Measurements from ENCODE around the gene CTIF. TPM values are rescaled to one million over a fixed set of nuclear protein-coding genes. Genes with fewer than 3 reads are reported as not detected.

CTIF gene
- total and polyA plus RNA-seq, 2 experiments from 2014 or later: 8.6 to 14.4 TPM

GRCh38 chr18:48846423-48846932 lies 307.6 kb downstream of the CTIF start:
- H3K4me1 ChIP-seq (ENCODE audit: insufficient read depth): peaks cover 14% of the 10 kb centered on the region
- Mint-ChIP-seq H3K27ac (no peak overlapping the region), H3K36me3 (ENCODE audit: low read depth) (peaks cover 3% of the 10 kb centered on the region; the same call in 2 of the 3 replicates)

More at GRCh38 chr18:48846423-48846932, 307.6 kb downstream of the CTIF start:
- Histone ChIP-seq H2AFZ (no peak overlapping the region), H3K4me2 (no peak overlapping the region), H3K9me2 (ENCODE audit: insufficient read depth) (peaks cover 9% of the 10 kb centered on the region), H3F3A (replicated peaks; ENCODE audit: low read depth) (no peaks in the 10 kb centered on the region), H3K27ac (ENCODE audit: low read depth) (no peak overlapping the region), H3K79me2 (replicated peaks; ENCODE audit: insufficient read depth) (no peaks in the 10 kb centered on the region), H3K36me3 (ENCODE audit: insufficient read depth) (no peaks in the 10 kb centered on the region), H3K4me3 (no peak overlapping the region), H4K20me1 (replicated peaks; ENCODE audit: insufficient read depth) (no peaks in the 10 kb centered on the region), H3K27me3 (ENCODE audit: insufficient read depth) (no peaks in the 10 kb centered on the region)
- DNase-seq (ENCODE audit: low spot score) (no peak), ATAC-seq (no peak)
- Mint-ChIP-seq H3K4me1 (peaks cover 40% of the 10 kb centered on the region), H3K9me3 (no peaks in the 10 kb centered on the region), H3K4me3 (no peak overlapping the region), H3K27me3 (ENCODE audit: insufficient read depth, low read depth, poor library complexity) (peaks cover 10% of the 10 kb centered on the region)
- no peak for TF ChIP-seq STAT1 (IDR thresholded peaks at IDR 0.05; ENCODE audit: unreplicated experiment)
- no peak for TF ChIP-seq JUNB (IDR thresholded peaks at IDR 0.05; ENCODE audit: unreplicated experiment)
- no peak for TF ChIP-seq ZNF331 (CRISPR knock-in tag; IDR thresholded peaks at IDR 0.05; ENCODE audit: low read depth)
- no peak for TF ChIP-seq CREB1 (CRISPR knock-in tag; IDR thresholded peaks at IDR 0.05; ENCODE audit: low read depth)
- TF ChIP-seq, protein P1, sequence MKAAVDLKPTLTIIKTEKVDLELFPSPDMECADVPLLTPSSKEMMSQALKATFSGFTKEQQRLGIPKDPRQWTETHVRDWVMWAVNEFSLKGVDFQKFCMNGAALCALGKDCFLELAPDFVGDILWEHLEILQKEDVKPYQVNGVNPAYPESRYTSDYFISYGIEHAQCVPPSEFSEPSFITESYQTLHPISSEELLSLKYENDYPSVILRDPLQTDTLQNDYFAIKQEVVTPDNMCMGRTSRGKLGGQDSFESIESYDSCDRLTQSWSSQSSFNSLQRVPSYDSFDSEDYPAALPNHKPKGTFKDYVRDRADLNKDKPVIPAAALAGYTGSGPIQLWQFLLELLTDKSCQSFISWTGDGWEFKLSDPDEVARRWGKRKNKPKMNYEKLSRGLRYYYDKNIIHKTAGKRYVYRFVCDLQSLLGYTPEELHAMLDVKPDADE (IDR thresholded peaks at IDR 0.05): no peak
- no peak for TF ChIP-seq CTCF (conservative IDR thresholded peaks at IDR 0.05; ENCODE audit: low read depth in 2 of 2)
- TF ChIP-seq, protein P2, sequence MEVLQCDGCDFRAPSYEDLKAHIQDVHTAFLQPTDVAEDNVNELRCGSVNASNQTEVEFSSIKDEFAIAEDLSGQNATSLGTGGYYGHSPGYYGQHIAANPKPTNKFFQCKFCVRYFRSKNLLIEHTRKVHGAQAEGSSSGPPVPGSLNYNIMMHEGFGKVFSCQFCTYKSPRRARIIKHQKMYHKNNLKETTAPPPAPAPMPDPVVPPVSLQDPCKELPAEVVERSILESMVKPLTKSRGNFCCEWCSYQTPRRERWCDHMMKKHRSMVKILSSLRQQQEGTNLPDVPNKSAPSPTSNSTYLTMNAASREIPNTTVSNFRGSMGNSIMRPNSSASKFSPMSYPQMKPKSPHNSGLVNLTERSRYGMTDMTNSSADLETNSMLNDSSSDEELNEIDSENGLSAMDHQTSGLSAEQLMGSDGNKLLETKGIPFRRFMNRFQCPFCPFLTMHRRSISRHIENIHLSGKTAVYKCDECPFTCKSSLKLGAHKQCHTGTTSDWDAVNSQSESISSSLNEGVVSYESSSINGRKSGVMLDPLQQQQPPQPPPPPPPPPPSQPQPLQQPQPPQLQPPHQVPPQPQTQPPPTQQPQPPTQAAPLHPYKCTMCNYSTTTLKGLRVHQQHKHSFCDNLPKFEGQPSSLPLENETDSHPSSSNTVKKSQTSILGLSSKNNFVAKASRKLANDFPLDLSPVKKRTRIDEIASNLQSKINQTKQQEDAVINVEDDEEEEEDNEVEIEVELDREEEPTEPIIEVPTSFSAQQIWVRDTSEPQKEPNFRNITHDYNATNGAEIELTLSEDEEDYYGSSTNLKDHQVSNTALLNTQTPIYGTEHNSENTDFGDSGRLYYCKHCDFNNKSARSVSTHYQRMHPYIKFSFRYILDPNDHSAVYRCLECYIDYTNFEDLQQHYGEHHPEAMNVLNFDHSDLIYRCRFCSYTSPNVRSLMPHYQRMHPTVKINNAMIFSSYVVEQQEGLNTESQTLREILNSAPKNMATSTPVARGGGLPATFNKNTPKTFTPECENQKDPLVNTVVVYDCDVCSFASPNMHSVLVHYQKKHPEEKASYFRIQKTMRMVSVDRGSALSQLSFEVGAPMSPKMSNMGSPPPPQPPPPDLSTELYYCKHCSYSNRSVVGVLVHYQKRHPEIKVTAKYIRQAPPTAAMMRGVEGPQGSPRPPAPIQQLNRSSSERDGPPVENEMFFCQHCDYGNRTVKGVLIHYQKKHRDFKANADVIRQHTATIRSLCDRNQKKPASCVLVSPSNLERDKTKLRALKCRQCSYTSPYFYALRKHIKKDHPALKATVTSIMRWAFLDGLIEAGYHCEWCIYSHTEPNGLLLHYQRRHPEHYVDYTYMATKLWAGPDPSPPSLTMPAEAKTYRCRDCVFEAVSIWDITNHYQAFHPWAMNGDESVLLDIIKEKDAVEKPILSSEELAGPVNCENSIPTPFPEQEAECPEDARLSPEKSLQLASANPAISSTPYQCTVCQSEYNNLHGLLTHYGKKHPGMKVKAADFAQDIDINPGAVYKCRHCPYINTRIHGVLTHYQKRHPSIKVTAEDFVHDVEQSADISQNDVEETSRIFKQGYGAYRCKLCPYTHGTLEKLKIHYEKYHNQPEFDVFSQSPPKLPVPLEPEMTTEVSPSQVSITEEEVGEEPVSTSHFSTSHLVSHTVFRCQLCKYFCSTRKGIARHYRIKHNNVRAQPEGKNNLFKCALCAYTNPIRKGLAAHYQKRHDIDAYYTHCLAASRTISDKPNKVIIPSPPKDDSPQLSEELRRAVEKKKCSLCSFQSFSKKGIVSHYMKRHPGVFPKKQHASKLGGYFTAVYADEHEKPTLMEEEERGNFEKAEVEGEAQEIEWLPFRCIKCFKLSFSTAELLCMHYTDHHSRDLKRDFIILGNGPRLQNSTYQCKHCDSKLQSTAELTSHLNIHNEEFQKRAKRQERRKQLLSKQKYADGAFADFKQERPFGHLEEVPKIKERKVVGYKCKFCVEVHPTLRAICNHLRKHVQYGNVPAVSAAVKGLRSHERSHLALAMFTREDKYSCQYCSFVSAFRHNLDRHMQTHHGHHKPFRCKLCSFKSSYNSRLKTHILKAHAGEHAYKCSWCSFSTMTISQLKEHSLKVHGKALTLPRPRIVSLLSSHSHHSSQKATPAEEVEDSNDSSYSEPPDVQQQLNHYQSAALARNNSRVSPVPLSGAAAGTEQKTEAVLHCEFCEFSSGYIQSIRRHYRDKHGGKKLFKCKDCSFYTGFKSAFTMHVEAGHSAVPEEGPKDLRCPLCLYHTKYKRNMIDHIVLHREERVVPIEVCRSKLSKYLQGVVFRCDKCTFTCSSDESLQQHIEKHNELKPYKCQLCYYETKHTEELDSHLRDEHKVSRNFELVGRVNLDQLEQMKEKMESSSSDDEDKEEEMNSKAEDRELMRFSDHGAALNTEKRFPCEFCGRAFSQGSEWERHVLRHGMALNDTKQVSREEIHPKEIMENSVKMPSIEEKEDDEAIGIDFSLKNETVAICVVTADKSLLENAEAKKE (CRISPR knock-in tag; IDR thresholded peaks at IDR 0.05): no peak
